Stimulated activated CD4-positive, alpha-beta T cell treated with anti-CD3 and anti-CD28 coated beads, TNF-alpha, amount 100 ng/mL, for 1 hour (primary cell): Measurements from ENCODE around the gene RASSF1.
"Not testable (repeated sequence)": the region's sequence is repeated elsewhere in the genome, so short reads cannot be mapped to it uniquely, and the experiment has no call there.

Experiments
- DNase-seq, 3 donors: peaks; one replicate each; pipeline ENCODE4 v3.0.0-alpha.2; 2020; ENCODE audit warnings: low read depth in 3 of 3, low spot score in 1 of 3

The RASSF1 gene

DNA sequence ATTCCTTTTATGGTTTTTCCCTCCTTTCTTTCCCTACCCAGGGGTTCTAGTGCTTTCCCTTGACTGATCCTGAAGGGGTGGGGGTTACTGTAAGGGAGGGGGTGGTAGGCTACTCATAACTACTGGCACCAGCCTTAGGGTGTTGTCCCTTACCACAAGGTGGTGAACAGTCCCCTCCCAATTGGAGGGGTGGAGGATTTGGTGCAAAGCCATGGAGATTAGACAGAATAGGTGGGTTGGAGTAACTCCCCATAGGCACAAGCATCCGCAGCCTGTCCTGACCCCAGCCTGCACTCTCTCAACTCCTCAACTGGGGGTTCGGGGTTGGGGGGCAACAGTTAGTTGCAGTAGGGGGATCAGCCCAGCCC is 15.5 kb downstream of the RASSF1 start:
- DNase-seq: no peak

DNA sequence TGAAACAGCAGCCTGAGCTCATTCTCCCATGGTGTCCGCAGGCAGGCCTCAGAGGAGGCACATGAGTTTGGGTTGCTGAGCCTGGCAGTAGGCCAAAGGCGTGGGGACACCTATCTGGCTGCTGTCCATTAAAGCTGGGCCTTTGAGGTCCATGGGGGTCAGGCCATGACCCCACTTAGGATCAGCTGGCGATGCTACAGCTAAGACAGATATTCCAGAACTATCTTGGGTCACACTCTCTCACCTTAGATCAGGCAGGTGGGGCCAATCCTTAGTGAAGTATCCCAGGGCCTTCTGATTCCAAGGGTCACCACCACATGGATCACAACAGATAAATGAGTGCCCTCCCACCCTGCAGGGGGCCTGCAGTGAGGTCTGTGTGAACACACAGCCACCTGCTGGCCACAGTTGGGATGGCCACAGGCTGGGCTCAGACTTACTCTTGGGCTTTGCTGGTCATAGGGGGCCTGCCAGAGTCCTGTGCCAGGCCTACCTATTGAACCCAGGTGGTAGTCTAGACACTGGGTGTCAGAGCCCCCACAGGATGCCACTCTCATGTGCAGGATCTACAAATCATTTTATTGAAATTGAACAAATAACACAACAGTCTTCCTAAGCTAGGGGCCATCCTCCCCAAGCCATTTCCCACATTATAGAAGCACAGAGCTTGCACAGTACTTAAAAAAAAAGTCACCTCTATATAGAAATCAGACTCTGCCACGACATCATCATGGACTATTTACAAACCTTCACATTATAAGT is 16.1 kb downstream of the RASSF1 start:
- peak in 1 of 3 donors; percentile 44 for DNase-seq

DNA sequence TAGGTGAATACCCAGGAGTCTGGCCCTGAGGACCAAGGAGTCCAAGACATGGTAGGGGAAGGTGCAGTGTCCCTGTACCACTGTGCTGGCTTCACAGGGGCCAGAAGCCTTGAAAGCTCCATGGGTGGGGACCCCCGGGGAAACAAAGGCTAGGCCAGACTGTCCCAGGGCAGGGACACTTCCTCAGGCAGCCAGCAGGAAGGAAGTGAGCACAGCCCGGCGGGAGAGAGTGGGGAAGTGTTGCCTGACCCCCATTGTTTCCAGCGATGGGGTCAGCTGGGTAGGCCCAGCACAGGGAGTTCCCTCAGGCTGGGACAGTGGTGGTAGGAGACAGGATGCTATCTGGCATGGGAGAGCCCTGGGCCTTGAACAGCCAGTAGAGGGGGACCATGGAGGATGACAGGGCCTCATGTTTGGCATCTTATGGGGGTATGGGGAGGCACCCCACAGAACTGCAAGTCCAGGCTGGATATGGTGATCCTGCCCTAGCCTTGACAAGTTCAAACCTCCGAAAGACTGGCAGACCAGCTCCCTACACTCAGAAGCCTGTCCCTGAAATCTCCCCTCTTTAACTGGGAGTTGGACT is 16.9 kb downstream of the RASSF1 start:
- DNase-seq: no peak

DNA sequence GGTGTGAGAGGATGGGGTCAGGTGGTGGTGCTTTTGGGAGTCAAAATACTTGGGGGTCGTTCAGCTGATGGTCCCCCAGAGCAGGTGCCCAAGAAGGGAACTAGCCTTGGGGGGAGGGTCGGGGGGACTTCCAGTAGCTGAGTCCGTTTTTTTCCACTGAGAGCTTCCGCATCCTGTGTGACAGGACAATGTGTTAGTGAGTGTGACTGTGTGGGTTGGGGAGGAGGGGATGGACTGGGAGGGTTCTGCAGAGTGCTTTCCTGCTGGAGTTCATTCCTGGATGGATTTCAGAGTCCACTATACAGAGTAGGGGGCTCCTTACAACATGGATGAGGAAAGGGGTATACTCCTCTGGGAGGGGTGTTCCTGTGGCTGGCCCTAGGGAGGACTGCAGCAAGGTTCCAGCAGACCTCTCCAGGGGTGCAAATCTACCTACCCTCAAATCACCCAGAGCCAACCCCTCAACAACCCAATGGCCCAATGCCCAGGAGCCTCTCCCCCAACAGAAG is 17.5 kb downstream of the RASSF1 start:
- DNase-seq: no peak

DNA sequence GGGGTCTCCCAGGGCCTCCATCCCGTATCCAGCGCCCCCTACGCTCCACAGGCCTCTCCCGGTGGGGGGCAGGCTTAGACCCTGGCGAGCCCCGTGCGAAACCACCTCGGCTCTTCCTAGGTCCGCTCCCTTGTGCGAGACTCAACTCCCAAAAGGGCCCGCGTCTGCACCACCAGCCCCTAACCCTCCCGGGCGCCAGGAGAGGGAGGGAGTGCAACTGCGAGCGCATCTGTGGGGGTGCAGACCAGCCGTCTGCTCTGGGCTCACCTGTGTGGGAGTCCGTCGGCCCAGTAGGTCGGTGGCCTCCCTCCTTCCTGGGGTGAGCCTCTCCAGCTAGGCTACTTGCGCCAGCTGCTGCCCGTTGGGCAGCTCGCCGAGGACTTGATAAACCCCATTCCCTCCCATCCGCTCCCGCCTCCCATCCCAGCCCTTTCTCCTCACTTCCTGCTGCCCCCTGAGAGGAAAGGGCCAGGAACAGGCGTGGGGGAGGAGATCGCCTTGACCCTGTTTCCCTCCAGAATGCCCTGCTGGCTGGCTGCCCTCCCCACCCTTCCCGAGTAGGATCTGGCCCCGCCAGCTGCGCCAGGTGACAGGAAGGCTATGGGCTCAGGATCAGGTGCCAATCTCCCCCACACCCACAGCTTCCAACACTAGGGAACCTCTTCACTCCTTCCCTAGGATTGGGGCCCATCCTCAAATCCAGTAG is 18.1 kb downstream of the RASSF1 start, which contains the start of gene HYAL2:
Gene HYAL2 (minus strand): TSS at position 360 of the 706 bp plus-strand sequence. CDS start 2,256 bp downstream, outside the sequence.
- DNase-seq: no peak

DNA sequence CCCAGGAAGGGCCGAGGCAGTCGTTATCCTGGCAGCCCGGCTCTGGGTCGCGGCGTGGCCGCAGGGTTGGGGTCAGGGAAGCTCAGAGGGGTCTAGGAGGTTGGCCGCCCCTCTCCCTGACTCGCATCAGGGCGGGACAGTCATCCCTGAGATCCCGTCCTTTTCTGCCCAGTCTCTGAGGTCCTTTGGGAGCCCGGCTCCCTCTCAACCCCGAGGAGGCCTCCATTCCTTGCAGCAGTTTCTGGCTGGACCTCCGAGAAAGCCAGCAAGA is 18.6 kb downstream of the RASSF1 start:
- no peak for DNase-seq

DNA sequence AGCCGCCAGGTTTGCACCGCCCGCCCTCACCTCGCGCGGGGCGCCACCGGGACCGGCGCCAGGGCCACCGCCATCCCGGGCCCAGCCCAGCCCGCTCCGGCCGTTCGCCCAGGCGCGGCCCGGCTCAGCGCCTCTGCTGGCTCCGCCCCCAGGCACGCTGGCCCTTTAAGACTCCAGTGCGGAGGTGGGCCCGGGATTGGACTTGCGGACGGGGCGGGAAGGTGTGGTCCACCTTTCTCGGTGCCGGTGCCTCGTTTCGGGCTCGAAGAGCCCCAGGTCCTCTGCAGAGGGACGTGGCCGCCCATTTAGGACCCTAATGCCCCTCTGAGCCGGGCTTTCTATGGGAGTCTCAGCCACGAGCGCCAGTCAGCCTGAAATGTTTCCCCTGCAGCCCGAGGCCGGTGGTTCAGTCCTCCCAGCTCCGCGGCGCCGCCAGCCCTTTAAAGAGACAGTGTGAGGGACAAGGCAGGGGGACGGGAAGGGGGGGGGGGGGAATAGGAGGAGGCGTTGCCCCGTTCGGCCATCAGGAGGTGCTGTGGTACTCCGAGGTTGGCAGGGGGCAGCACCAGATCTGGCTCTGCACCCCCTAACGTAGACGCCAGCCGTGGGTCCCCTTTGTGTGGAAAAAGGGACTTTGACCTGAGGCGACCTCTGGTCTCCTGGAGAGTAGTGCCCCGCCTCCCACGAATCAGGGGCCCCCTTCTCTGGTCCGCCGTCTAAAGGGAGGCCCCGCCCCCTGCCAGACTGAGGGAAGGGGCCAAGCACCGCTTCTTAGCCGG is 19.1 kb downstream of the RASSF1 start:
- peak in 2 of 3 donors; percentile 55 to 65 for DNase-seq

DNA sequence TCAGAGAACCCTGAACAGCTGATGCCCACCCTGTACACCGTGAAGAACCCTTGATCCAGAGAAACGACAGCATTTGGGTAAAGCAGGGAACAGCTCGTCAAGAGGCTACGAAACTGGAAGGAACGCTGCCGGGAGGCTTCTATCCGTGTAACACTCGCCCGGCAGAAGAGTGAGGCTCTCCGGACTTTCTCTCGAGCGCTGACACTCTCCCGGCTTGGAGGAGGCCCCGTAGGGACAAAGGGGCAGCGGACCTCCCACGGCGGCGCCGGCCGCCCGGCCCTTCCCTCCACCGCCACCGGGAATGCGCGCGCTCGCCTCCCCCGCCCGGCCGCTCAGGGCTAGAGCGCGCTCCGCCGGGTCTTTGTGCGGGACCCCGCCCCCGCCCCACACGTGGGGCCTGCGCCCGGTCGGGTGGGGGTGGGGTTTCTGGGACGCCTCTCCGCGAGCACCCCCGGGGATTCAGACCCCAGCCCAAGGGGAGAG is 19.7 kb downstream of the RASSF1 start:
- DNase-seq: peak in 2 of 3 donors; percentile 36 to 52

DNA sequence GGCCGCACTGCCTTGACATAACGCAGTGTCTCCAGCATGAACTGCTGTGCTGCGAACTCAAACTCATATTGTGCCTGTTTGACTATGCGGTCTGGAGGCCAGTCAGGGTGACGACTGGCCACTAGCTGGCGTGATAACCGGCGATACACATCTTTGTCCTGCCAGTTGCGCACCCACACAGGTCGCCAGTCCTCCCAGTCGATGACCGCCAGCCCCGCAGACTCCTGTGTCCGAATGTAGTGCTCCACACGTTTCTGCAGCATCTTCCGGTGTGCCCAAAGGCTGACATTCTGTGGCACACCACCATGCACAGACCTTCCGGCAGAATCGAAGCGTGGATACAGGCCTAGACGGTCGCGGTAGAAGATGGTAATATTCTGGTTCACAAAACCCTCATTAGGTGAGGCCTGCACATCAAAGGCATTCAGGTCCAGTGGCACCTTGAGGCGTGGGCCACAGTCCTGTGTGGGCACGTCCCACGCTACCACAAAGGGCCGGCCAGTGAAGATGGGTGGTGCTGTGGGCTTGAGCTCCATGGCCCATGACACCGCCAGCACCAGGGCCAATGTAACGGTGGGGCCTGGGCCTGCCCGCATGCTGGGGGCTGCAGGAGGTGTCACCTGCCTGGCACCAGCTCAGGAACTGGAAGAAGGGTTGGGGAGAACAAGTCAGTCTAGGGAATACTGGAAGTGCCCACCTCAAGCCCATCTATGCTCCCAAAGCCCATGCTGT is 20.6 kb downstream of the RASSF1 start:
- DNase-seq: no peak

DNA sequence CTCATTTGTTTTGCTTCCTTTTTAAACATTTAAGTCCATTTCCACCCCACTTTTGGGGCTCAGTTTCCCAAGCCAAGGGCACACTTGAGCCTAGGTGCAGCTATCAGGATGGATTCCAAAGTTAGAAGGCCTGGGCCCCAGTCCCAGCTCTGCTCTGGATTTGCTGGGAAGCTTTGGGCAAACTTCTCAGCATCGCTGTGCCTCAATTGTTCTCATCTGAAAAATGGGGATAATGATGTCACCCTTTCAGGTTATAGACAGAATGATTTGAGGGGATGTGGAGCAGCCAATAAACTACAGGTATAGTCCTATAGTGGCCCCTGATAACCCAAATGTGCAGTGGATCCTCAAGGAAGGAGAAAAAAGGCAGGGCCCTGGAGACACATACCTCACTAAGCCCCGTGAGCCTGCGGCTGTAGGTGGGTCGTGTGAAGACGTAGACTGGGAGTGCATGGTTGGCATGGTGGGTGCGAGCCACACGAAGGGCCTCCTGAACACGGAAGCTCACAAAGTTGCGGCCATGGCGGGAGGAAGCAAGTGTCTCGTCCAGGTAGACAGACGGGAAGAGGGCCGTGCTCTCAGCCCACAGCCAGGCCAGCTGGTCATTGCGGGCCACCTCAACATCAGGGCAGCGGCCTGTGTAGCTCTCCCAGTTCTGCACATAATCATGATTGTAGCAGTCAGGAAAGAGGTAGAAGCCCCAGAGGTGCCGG is 21.3 kb downstream of the RASSF1 start:
- no peak for DNase-seq

DNA sequence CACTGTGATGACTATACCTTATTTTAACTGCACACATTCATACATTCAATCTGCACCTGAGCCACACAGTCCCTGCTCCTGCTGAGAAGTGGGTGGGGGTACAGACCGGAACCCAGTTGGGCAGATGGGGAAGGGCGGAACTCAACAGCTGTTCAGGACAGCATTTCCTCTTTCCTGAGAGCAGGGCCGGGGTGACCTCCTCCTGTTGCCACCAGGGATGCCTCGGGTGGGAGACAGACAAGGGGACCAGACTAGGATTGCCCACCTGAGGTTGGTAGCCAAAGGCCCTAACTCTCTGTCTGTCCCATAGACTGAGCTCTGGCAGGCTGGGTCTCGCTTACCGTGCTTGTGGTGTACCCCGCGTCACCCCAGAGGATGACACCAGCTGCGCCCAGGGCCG is 22.0 kb downstream of the RASSF1 start:
- DNase-seq: no peak

DNA sequence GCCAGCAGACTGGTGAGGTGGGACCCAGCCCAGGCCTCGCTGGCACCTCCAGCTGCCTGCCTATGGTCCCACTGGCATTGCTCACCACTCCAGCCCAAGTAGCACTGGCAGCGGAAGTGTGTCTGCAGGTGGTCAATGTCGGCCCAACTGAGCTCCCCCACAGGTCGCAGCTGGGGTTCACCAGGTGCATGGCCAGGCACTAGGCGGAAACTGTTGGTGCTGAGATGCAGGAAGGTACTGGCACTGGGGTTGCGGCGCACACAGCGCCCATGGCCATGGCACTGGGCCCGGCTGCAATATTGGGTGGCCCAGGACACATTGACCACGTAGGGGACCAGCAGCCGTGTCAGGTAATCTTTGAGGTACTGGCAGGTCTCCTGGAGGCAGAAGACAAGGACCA is 22.5 kb downstream of the RASSF1 start:
- DNase-seq: no peak

DNA sequence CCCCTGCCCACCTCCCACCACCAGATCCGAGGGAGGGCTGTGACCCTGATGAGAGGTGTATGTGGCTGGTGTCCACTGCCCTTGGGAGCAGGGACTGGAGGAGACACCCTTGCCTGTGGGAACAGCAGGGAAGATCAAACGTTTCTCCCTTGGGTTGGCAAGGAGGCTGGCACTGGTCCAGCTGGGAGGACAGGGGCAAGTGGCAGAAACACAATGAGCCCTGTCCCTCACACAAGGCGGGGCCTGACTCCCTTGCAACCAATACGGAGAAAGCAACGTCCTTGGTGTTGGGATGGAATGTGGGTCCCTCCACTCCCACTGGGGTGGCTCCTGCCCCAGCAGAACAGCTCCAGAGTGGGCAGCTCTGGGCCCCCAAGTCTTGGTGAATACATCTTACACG is 23.3 kb downstream of the RASSF1 start:
- DNase-seq: no peak

DNA sequence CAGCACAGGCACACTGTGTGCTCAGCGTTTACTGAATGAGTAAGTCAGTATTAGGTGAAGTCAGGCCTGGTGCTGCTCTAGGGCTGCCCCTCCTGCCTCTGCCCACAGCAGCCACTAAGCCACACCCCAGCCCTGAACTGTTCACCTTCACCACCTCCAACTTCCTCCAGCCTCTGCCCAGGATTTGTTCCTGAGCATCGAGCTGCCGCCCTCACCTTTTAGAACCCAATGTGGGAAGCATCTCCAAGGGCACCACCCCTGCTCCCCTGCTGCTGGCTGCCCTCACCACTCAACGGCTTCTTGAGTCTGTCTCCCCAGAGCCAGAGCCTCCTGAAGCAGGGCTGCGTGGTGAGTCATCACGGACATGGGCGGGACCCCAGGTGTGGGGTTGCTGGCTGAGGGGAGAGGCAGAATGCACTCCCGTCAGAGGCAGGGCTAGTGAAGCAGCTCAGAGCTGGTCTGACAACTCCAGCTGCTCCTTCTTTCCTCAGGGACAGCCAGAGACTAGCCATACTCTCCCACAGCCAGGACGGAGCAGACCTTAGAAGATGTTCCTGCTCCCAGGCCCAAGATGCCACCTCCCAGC is 23.9 kb downstream of the RASSF1 start:
- peak in 1 of 3 donors; percentile 42 for DNase-seq

DNA sequence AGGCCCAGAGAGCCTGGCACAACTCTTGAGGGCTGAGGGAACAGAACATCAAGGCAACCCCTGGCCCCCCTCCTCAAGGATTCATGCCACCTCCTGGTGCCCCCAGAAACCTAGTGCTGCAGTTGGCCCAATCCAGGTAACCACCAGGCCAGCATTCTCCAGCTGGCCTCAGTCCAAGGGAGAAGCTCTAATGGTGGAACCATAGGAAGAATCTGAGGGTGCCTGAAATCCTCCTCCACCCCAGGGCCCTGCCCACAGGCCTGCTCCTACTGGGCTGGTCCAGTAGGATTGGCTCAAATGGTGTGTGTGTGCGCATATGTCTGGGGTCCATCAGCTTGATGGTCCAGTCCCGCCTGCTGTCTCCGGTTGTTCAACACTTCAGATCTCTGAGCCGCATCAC is 25.8 kb downstream of the RASSF1 start:
- no peak for DNase-seq

DNA sequence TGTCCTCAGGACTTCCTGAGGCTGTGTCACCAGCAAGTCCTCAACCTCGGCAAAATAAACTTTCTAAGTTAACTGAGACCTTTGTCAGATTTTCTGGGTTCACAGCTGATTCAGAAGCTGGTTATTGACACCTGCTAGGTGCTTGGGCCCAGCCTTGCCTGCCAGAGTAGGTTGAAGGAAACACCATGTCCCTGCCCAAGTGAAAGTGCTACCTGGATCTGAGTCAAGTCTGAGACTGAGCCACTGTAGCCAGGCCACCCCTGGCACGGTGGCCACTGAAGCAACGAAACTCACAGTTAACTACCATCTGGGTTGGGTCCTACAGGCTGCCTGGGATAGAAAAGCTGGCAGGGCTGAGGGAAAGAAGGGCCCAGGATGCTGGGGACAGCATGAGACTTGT is 26.3 kb downstream of the RASSF1 start:
- DNase-seq: no peak

DNA sequence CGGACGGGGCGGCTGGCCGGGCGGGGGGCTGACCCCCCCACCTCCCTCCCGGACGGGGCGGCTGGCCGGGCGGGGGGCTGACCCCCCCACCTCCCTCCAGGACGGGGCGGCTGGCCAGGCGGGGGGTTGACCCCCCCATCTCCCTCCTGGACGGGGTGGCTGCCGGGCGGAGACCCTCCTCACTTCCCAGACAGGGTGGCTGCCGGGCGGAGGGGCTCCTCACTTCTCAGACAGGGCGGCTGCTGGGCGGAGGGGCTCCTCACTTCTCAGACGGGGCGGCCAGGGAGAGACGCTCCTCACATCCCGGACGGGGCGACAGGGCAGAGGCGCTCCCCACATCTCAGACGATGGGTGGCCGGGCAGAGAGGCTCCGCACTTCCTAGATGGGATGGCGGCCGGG is 28.6 kb downstream of the RASSF1 start:
- not testable (repeated sequence) for DNase-seq

DNA sequence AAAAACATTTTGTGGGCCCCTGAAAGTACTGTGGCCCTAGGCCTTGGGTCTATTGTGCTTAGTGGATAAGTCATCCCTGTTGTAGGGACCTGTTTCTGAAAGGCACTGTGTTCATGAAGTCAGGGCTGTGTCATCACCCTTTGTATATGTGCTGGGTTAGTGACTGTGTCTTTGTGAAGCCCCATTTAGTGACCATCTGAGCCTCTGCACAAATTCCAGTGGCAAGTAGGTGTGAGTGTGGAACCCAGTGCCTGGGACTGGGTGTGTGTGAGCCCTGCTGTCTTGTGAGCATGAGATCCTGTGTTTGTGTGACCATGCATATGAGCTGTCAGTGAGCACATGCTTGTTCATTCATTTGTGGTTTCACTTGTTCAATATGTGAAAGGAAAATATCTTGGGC is 36.0 kb downstream of the RASSF1 start:
- DNase-seq: no peak

DNA sequence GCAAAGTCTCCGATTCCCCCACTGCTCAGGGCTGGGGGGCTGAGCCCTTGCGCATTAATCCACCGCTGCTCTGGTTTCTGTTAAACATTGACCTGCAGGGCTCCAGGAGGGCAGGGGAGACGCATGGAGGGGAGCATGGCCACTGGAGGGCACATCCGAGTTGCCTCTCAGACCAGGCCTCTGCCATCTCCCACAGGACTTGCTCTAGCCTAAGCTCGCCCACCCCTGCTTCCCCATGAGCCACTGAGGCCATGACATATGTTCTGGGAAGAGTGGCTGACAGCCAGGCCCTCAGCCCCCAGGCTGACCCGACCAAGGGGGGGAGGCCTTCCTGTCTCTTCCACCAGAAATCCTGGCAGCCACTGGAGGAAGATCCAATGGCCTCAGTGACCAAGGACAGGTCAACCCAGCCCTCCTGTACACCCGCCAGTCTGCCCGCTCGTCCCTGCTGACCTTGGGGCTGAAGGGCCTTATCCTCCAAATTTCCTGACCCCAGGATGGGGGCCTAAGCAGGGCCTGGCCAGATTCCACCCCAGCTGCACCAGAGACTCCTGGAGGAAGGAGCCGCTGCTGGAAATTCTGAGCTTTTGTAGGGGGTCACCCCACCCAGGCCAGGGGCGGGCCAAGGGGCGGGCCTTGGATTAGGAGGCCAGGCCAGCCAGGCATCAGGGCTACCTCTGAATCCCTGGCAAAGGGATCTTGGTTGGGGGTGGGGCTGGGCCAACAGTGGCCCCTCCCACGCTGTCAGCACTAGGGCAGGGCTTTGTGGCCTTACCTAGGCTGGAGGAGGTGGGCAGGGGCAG is 37.4 kb downstream of the RASSF1 start, which contains the start of gene HYAL1:
Gene HYAL1 (minus strand): TSS at position 562 of the 803 bp plus-strand sequence. CDS start 618 bp downstream, outside the sequence.
- no peak for DNase-seq
